Daoy (cell line): ENCODE results near the gene CLEC18C. TPM values are rescaled to one million over a fixed set of nuclear protein-coding genes. Genes with fewer than 3 reads are reported as not detected.
"Not testable (repeated sequence)": the region's sequence is repeated elsewhere in the genome, so short reads cannot be mapped to it uniquely, and the experiment has no call there.

Experiments
- DNase-seq: peaks from one replicate; pipeline ENCODE4 v3.0.0-alpha.2; 2015; ENCODE audit warnings: low read depth
- total RNA-seq: library from RNA; depleted of rRNA; stranded (reverse); fragments of >200 nt; shearing (Covaris generic); gene quantifications from 2 replicates; pipeline ENCODE4 v1.2.3, GENCODE V29; 2014; rRNA removed

Gene CLEC18C
- total RNA-seq: 0.17 TPM in 1 of 2 replicates, not detected in the other

GRCh38 chr16:70173212-70173837 lies at the start of gene CLEC18C:
Gene CLEC18C (plus strand): TSS chr16:70173787. CDS start chr16:70174279, 492 bp downstream.
- DNase-seq: not testable (repeated sequence)

DNA sequence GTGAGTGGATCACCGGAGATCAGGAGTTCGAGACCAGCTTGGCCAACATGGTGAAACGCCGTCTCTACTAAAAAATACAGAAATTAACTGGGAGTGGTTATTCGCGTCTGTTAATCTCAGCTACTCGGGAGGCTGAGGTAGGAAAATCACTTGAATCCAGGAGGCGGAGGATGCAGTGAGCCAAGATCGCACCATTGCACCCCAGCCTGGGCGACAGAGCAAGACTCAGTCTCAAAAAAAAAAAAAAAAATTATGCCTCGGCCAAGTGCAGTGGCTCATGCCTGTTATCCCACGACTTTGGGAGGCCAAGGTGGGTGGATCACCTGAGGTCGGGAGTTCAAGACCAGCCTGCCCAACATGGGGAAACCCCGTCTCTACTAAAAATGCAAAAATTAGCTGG lies 49.8 kb upstream of the CLEC18C start:
- not testable (repeated sequence) for DNase-seq

DNA sequence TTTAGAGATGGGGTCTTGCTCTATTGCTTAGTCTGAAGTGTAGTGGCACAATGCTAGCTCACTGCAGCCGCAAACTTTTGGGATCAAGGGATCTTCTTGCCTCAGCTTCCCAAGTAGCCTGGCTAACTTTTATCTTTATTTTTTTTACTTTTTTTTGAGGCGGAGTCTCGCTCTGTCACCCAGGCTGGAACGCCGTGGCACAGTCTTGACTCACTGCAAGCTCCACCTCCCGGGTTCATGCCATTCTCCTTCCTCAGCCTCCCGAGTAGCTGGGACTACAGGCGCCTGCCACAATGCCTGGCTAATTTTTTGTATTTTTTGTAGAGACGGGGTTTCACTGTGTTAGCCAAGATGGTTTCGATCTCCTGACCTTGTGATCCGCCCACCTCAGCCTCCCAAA lies 47.4 kb upstream of the CLEC18C start:
- DNase-seq: not testable (repeated sequence)

GRCh38 chr16:70127706-70128105 lies 45.9 kb upstream of the CLEC18C start:
- DNase-seq: not testable (repeated sequence)

- DNase-seq: not testable (repeated sequence)
Observed at GRCh38 chr16:70128844-70129243, 44.7 kb upstream of the CLEC18C start.

GRCh38 chr16:70135796-70136195 lies 37.8 kb upstream of the CLEC18C start:
- not testable (repeated sequence) for DNase-seq

GRCh38 chr16:70136595-70136994 lies 37.0 kb upstream of the CLEC18C start:
- DNase-seq: not testable (repeated sequence)

GRCh38 chr16:70142739-70143138 lies 30.8 kb upstream of the CLEC18C start:
- DNase-seq: not testable (repeated sequence)

GRCh38 chr16:70143231-70143895 lies 30.2 kb upstream of the CLEC18C start:
- DNase-seq: not testable (repeated sequence)

DNA sequence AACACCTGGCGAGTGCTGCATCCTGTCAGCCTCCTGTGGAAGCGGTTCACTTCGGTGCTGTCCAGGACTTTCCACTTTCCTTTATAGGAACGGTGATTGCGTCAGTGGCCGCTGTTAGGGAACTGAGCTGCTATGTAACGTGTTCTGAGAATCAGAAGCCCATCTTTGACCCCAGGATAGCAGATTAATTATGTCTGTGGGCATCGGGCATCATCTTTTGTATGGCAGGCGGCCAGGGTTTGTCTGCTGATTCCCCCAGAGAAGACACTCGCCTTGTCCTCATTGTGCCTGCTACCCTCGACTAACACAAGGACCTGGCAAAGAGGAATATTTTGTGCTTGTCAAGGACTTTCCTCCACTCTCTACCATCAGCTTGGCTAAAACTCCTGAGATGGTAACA lies 25.7 kb upstream of the CLEC18C start:
- DNase-seq: not testable (repeated sequence)

GRCh38 chr16:70148453-70148852 lies 25.1 kb upstream of the CLEC18C start:
- DNase-seq: not testable (repeated sequence)

DNA sequence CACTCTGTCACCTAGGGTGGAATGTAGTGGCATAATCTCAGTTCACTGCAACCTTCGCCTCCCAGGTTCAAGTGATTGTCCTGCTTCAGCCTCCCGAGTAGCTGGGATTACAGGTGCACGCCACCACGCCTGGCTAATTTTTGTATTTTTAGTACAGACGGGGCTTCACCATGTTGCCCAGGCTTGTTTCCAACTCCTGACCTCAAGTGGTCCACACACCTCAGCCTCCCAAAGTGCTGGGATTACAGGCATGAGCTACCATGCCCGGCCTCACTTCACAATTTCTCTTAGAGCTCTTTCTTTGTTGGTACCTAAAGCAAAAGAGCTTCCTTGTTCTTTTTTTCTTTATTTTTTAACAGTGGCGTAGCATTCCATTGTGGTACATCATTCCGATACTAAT lies 24.3 kb upstream of the CLEC18C start:
- not testable (repeated sequence) for DNase-seq

DNA sequence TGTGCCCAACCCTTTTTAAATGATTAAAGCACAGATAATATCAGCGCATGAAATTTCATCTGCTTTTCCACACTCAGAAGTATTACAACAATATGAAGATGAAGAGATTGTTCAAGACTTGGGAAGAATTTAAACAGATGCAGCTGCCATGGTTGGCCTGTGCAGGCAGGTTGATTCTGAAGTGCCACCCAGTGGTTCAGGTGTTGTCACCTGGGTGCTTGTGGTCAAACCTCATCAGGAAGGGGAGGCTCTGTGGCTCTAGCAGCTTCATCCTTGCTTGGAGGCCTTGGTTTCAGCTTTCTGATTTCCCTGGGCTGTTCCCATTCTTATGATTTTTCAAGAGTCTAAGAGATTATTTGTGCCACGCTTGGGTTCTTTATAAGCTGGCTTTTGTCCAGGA lies 22.2 kb upstream of the CLEC18C start:
- no peak for DNase-seq

GRCh38 chr16:70151941-70152509 lies 21.6 kb upstream of the CLEC18C start:
- DNase-seq: no peak

DNA sequence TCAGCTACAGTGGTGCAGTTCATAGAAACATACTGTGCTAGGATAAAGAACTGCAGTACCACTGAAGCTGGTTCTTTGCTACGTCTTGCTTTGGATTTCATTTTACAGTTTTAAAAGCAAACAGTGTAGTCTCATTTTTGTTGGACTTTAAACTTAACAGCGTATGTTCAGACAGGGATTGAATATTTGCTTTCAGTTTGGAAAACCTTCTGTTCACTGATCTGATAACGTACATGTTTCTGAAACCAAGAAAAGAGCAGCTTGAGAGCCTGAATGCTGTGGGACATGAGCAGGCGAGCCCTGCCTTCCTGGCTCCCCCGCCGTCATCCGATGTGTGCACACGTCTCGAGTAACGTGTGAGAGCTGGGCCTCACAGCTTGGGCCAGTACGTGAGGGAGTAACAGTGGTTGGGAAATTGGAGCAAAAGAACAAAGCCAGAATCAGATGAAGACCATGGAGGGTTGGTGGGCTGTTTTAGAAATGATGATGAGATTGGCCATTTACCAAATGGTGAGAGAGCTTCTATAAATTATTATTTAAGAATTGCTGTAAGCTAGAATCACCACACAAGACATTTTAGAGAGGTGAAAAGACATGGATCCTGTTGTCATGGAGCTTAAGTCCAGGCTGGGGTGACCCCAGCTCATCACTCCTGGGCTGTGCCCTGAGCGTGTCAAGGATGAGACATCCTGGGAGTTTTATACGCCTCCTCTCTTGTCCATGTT lies 20.8 kb upstream of the CLEC18C start:
- DNase-seq: no peak

DNA sequence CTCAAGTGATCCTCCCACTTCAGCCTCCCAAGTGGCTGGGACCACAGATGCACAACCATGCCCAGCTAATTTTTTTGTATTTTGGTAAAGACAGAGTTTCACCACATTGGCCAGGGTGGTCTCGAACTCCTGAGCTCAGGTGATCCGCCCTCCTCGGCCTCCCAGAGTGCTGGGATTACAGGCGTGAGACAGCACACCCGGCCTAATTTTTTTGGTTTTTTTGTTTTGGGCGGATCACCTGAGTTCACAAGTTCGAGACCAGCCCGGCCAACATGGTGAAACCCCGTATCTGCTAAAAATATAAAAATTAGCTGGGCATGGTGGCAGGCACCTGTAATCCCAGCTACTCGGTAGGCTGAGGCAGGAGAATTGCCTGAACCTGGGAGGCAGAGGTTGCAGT lies 18.9 kb upstream of the CLEC18C start:
- DNase-seq: not testable (repeated sequence)

GRCh38 chr16:70156207-70156978 lies 17.2 kb upstream of the CLEC18C start:
- no peak for DNase-seq

DNA sequence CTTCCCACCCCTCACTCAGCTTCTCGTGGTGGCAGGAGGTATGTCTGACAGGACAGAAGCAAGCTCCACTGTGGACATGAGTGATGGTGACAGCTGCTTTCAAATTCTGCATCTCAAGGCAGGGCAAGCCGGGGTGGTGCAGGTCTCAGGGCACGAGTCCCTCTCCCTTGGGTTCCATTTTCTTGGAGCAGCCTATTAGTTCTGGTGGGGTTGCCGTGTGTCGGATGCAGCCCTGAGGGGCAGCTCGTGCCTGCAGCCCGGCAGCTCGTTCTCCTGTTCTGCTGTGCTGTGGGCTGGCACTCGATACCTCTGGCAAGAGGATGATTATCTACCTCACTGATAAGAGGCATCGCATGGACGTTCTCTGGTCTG lies 16.5 kb upstream of the CLEC18C start:
- no peak for DNase-seq

GRCh38 chr16:70157477-70158260 lies 15.9 kb upstream of the CLEC18C start:
- DNase-seq: no peak

- no peak for DNase-seq
Observed at GRCh38 chr16:70158261-70158939, 15.2 kb upstream of the CLEC18C start.
